SK-N-SH (cell line): ENCODE measurements around the gene SUCLG2.

Experiments used
- CHD2 ChIP-seq: fragments of 150-350 bp; IDR thresholded peaks from 2 replicates; pipeline ENCODE4 v1.6.1; 2018; ENCODE audit warnings: low read length; ENCODE audit not compliant: partially characterized antibody
- EP300 ChIP-seq, 2 experiments: IDR thresholded peaks; 2 replicates each; pipeline versions ENCODE4 v1.4.0 to v1.6.1; 2012; ENCODE audit warnings: borderline replicate concordance in 1 of 2, low read depth in 1 of 2, low read length in 1 of 2
- JUND ChIP-seq: IDR thresholded peaks from 2 replicates; pipeline ENCODE4 v1.4.0; 2012
- NFIC ChIP-seq: IDR thresholded peaks from 2 replicates; pipeline ENCODE4 v1.4.0; 2012; ENCODE audit warnings: borderline replicate concordance
- TAF1 ChIP-seq: IDR thresholded peaks from 2 replicates; pipeline ENCODE4 v1.6.1; 2012; ENCODE audit warnings: low read depth, mild to moderate bottlenecking, low read length, moderate library complexity, borderline replicate concordance
- TF ChIP-seq, protein P1 (sequence below): fragments of 200-600 bp; sonication (generic); IDR thresholded peaks from 2 replicates; pipeline ENCODE4 v1.6.1; 2017; ENCODE audit warnings: antibody characterized with exemption, mild to moderate bottlenecking, moderate library complexity
- TF ChIP-seq, protein P2 (sequence below): IDR thresholded peaks from 2 replicates; pipeline ENCODE4; 2012

DNA sequence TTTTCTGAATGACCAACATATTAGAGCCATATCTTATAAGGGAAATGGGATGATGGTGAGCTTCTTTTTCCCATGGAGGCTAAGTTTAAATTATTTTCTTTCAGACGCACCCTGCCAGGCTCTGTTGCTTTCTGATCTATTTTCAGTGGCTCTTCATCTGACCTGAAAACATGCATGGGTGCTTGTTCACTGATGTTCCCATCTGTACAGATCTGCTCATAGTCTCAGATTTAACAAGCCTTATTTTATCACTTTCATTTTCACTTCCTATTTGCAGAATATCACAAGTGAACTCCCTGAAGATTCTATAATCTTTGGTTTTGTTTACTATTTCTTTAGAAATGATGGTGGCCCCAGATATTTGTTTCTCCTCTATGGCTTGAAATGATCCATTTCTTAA, 31.1 kb upstream of the SUCLG2 start:
- TF ChIP-seq TAF1 (no peak), CHD2 (no peak), NFIC (no peak), EP300 (IDR thresholded peaks at IDR 0.05; ENCODE audit: borderline replicate concordance in 1 of 2, low read depth in 1 of 2, low read length in 1 of 2) (no peak), JUND (no peak)
- TF ChIP-seq, protein P1, sequence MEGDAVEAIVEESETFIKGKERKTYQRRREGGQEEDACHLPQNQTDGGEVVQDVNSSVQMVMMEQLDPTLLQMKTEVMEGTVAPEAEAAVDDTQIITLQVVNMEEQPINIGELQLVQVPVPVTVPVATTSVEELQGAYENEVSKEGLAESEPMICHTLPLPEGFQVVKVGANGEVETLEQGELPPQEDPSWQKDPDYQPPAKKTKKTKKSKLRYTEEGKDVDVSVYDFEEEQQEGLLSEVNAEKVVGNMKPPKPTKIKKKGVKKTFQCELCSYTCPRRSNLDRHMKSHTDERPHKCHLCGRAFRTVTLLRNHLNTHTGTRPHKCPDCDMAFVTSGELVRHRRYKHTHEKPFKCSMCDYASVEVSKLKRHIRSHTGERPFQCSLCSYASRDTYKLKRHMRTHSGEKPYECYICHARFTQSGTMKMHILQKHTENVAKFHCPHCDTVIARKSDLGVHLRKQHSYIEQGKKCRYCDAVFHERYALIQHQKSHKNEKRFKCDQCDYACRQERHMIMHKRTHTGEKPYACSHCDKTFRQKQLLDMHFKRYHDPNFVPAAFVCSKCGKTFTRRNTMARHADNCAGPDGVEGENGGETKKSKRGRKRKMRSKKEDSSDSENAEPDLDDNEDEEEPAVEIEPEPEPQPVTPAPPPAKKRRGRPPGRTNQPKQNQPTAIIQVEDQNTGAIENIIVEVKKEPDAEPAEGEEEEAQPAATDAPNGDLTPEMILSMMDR, result no peak
- TF ChIP-seq, protein P2, sequence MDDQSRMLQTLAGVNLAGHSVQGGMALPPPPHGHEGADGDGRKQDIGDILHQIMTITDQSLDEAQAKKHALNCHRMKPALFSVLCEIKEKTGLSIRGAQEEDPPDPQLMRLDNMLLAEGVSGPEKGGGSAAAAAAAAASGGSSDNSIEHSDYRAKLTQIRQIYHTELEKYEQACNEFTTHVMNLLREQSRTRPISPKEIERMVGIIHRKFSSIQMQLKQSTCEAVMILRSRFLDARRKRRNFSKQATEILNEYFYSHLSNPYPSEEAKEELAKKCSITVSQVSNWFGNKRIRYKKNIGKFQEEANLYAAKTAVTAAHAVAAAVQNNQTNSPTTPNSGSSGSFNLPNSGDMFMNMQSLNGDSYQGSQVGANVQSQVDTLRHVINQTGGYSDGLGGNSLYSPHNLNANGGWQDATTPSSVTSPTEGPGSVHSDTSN, result no peak
